ENCODE data around the gene PACSIN1.

- no peak for TF ChIP-seq CTCF (IDR thresholded peaks at IDR 0.05)
- no peak for TF ChIP-seq POLR2A (IDR thresholded peaks at IDR 0.05)
Observed at GRCh38 chr6:34581561-34581920, 115.7 kb downstream of the PACSIN1 start.
